ENCODE measurements around the gene SH3TC1. TPM values are rescaled to one million over a fixed set of nuclear protein-coding genes. Genes with fewer than 3 reads are reported as not detected.

SH3TC1 gene
- total RNA-seq, 1 donor from 2014 or later = 1.2 TPM

GRCh38 chr4:8245884-8246833 lies 47.1 kb downstream of the SH3TC1 start:
- FAIRE-seq = no peak
- H3K4me1 ChIP-seq (ENCODE audit: insufficient read depth, low read length) = peaks cover 5% of the 10 kb centered on the region

GRCh38 chr4:8247047-8247930 lies 48.2 kb downstream of the SH3TC1 start:
- Mint-ChIP-seq H3K27me3 (ENCODE audit: low read depth, unreplicated experiment) (peaks cover 45% of the 10 kb centered on the region), H3K27ac (ENCODE audit: unreplicated experiment) (no peak overlapping the region), H3K4me1 (ENCODE audit: low read depth, unreplicated experiment) (no peaks in the 10 kb centered on the region), H3K4me3 (ENCODE audit: unreplicated experiment) (no peak overlapping the region), H3K9me3 (ENCODE audit: unreplicated experiment) (peaks cover 2% of the 10 kb centered on the region), H3K36me3 (ENCODE audit: low read depth, unreplicated experiment) (peaks cover 2% of the 10 kb centered on the region)
- Histone ChIP-seq H2AFZ (ENCODE audit: low read depth, low read length) (no peak overlapping the region), H3K4me1 (ENCODE audit: insufficient read depth, low read length) (peaks cover 4% of the 10 kb centered on the region), H3K9ac (ENCODE audit: low read length) (no peak overlapping the region), H3K9me3 (ENCODE audit: insufficient read depth, low read depth, low read length) (no peaks in the 10 kb centered on the region), H3K27ac (ENCODE audit: low read depth, low read length) (no peak overlapping the region), H4K20me1 (ENCODE audit: insufficient read depth, low read length) (no peaks in the 10 kb centered on the region), H3K4me2 (ENCODE audit: low read length) (no peak overlapping the region), H3K36me3 (ENCODE audit: insufficient read depth, low read length) (no peaks in the 10 kb centered on the region), H3K4me3 (ENCODE audit: insufficient read depth, low read depth, low read length) (no peak overlapping the region), H3K79me2 (ENCODE audit: insufficient read depth, low read length) (no peaks in the 10 kb centered on the region), H3K27me3 (ENCODE audit: insufficient read depth, low read length) (peaks cover 7% of the 10 kb centered on the region)
- no peak for DNase-seq (ENCODE audit: low read depth)
- FAIRE-seq = no peak
- TF ChIP-seq, protein P1, sequence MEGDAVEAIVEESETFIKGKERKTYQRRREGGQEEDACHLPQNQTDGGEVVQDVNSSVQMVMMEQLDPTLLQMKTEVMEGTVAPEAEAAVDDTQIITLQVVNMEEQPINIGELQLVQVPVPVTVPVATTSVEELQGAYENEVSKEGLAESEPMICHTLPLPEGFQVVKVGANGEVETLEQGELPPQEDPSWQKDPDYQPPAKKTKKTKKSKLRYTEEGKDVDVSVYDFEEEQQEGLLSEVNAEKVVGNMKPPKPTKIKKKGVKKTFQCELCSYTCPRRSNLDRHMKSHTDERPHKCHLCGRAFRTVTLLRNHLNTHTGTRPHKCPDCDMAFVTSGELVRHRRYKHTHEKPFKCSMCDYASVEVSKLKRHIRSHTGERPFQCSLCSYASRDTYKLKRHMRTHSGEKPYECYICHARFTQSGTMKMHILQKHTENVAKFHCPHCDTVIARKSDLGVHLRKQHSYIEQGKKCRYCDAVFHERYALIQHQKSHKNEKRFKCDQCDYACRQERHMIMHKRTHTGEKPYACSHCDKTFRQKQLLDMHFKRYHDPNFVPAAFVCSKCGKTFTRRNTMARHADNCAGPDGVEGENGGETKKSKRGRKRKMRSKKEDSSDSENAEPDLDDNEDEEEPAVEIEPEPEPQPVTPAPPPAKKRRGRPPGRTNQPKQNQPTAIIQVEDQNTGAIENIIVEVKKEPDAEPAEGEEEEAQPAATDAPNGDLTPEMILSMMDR (IDR thresholded peaks at IDR 0.05; ENCODE audit: insufficient read depth, low read depth, low read length) = no peak
- TF ChIP-seq EZH2 (IDR thresholded peaks at IDR 0.05; ENCODE audit: insufficient read depth, low read length) = no peak

More at GRCh38 chr4:8245884-8246833, 47.1 kb downstream of the SH3TC1 start:
- H3K27me3 Mint-ChIP-seq (ENCODE audit: low read depth, unreplicated experiment) = peaks cover 42% of the 10 kb centered on the region
- Histone ChIP-seq H2AFZ (ENCODE audit: low read depth, low read length) (no peak overlapping the region), H3K9me3 (ENCODE audit: insufficient read depth, low read depth, low read length) (no peaks in the 10 kb centered on the region), H3K27ac (ENCODE audit: low read depth, low read length) (no peak overlapping the region), H3K27me3 (ENCODE audit: insufficient read depth, low read length) (peaks cover 7% of the 10 kb centered on the region), H4K20me1 (ENCODE audit: insufficient read depth, low read length) (no peaks in the 10 kb centered on the region), H3K79me2 (ENCODE audit: insufficient read depth, low read length) (no peaks in the 10 kb centered on the region), H3K36me3 (ENCODE audit: insufficient read depth, low read length) (no peaks in the 10 kb centered on the region), H3K9ac (ENCODE audit: low read length) (no peak overlapping the region), H3K4me3 (ENCODE audit: insufficient read depth, low read depth, low read length) (no peak overlapping the region), H3K4me2 (ENCODE audit: low read length) (no peak overlapping the region)
- H3K27ac Mint-ChIP-seq (ENCODE audit: unreplicated experiment) = no peak overlapping the region
- no peak for DNase-seq (ENCODE audit: low read depth)
- no peak overlapping the region for H3K4me3 Mint-ChIP-seq (ENCODE audit: unreplicated experiment)
- H3K4me1 Mint-ChIP-seq (ENCODE audit: low read depth, unreplicated experiment) = no peaks in the 10 kb centered on the region
- no peak for TF ChIP-seq EZH2 (IDR thresholded peaks at IDR 0.05; ENCODE audit: insufficient read depth, low read length)
- TF ChIP-seq, protein P1 (IDR thresholded peaks at IDR 0.05; ENCODE audit: insufficient read depth, low read depth, low read length) = no peak
- H3K9me3 Mint-ChIP-seq (ENCODE audit: unreplicated experiment) = peaks cover 2% of the 10 kb centered on the region
- H3K36me3 Mint-ChIP-seq (ENCODE audit: low read depth, unreplicated experiment) = peaks cover 2% of the 10 kb centered on the region
